HG03095 (cell line): ENCODE data around the gene MSMO1.

Experiments used
- ATAC-seq: cut with Tn5 transposase; IDR thresholded peaks from one replicate; pipeline ENCODE4 v1.9.1; 2021; ENCODE audit warnings: moderate library complexity; ENCODE audit not compliant: unreplicated experiment

The MSMO1 gene

GRCh38 chr4:165359506-165359905, 32.0 kb downstream of the MSMO1 start:
- no peak for ATAC-seq

GRCh38 chr4:165360041-165360695, 32.7 kb downstream of the MSMO1 start:
- ATAC-seq = no peak

GRCh38 chr4:165360985-165361670, 33.7 kb downstream of the MSMO1 start:
- no peak for ATAC-seq

- ATAC-seq = no peak
Observed at GRCh38 chr4:165361810-165362209, 34.3 kb downstream of the MSMO1 start.

- ATAC-seq = no peak
Observed at GRCh38 chr4:165364452-165365080, 37.1 kb downstream of the MSMO1 start.

GRCh38 chr4:165367040-165367439, 39.6 kb downstream of the MSMO1 start:
- no peak for ATAC-seq

GRCh38 chr4:165368114-165368513, 40.6 kb downstream of the MSMO1 start:
- no peak for ATAC-seq

- ATAC-seq = no peak
Observed at GRCh38 chr4:165368567-165368966, 41.1 kb downstream of the MSMO1 start.

- no peak for ATAC-seq
Observed at GRCh38 chr4:165369522-165369921, 42.1 kb downstream of the MSMO1 start.

- no peak for ATAC-seq
Observed at GRCh38 chr4:165370530-165370929, 43.1 kb downstream of the MSMO1 start.

GRCh38 chr4:165375465-165375864, 48.0 kb downstream of the MSMO1 start:
- no peak for ATAC-seq

GRCh38 chr4:165378398-165378744, 50.9 kb downstream of the MSMO1 start:
- ATAC-seq = no peak

- ATAC-seq = peak; percentile 86
Observed at GRCh38 chr4:165378745-165379677, 51.5 kb downstream of the MSMO1 start, which contains the start of gene CPE. Gene CPE (plus strand): TSS chr4:165379008. CDS start chr4:165379222, 214 bp downstream.

- ATAC-seq = no peak
Observed at GRCh38 chr4:165379678-165380064, 52.2 kb downstream of the MSMO1 start.

- no peak for ATAC-seq
Observed at GRCh38 chr4:165380805-165381204, 53.3 kb downstream of the MSMO1 start.

- ATAC-seq = no peak
Observed at GRCh38 chr4:165381821-165382373, 54.4 kb downstream of the MSMO1 start.

GRCh38 chr4:165382640-165383039, 55.2 kb downstream of the MSMO1 start:
- no peak for ATAC-seq

- no peak for ATAC-seq
Observed at GRCh38 chr4:165383591-165384073, 56.2 kb downstream of the MSMO1 start.

GRCh38 chr4:165384186-165384585, 56.7 kb downstream of the MSMO1 start:
- ATAC-seq = no peak

GRCh38 chr4:165384598-165384997, 57.1 kb downstream of the MSMO1 start:
- ATAC-seq = no peak

GRCh38 chr4:165385126-165385525, 57.7 kb downstream of the MSMO1 start:
- no peak for ATAC-seq
